Fibroblast of villous mesenchyme (primary cell): ENCODE results near the gene KRTAP9-7. TPM values are rescaled to one million over a fixed set of nuclear protein-coding genes. Genes with fewer than 3 reads are reported as not detected.

Experiments
- DNase-seq: peaks from one replicate; pipeline ENCODE4 v3.0.0-alpha.2; 2010; ENCODE audit warnings: low read depth
- H3K4me3 ChIP-seq: 2 replicates; pipeline ENCODE4 v1.5.1; 2011; ENCODE audit warnings: low read depth, mild to moderate bottlenecking, low read length
- CTCF ChIP-seq: IDR thresholded peaks from 2 replicates; pipeline ENCODE4 v1.5.1; 2012; ENCODE audit warnings: low read depth, mild to moderate bottlenecking, low read length; ENCODE audit not compliant: insufficient read depth
- total RNA-seq: library from RNA; depleted of rRNA; stranded (reverse); fragments of >200 nt; gene quantifications from 2 replicates; pipeline ENCODE4 v1.2.3, GENCODE V29; 2012

Gene KRTAP9-7
- total RNA-seq, 1 donor = not detected

GRCh38 chr17:41287050-41287449 is 11.6 kb downstream of the KRTAP9-7 start:
- DNase-seq = peak; percentile 8
- TF ChIP-seq CTCF = no peak
- H3K4me3 ChIP-seq = no peak overlapping the region

- no peak for TF ChIP-seq CTCF
- DNase-seq = no peak
- H3K4me3 ChIP-seq = no peak overlapping the region
These were observed 18.5 kb downstream of the KRTAP9-7 start for GRCh38 chr17:41294016-41294415.

GRCh38 chr17:41296846-41297245 is 21.3 kb downstream of the KRTAP9-7 start:
- no peak for DNase-seq
- TF ChIP-seq CTCF = no peak
- no peak overlapping the region for H3K4me3 ChIP-seq

GRCh38 chr17:41298458-41299135 is 23.1 kb downstream of the KRTAP9-7 start:
- no peak for TF ChIP-seq CTCF
- H3K4me3 ChIP-seq = no peak overlapping the region
- DNase-seq = no peak

GRCh38 chr17:41301204-41301790 is 25.8 kb downstream of the KRTAP9-7 start:
- no peak overlapping the region for H3K4me3 ChIP-seq
- DNase-seq = no peak
- TF ChIP-seq CTCF = no peak

- no peak for TF ChIP-seq CTCF
- no peak for DNase-seq
- no peak within 1 kb of the TSS for H3K4me3 ChIP-seq
These were observed 26.7 kb downstream of the KRTAP9-7 start, which contains the start of gene KRTAP29-1 for GRCh38 chr17:41301916-41302901. KRTAP29-1 (minus strand) TSS chr17:41302851; CDS start chr17:41302851, 0 bp downstream.
